PC-9 (cell line): ENCODE measurements around the gene ANAPC1. TPM values are rescaled to one million over a fixed set of nuclear protein-coding genes. Genes with fewer than 3 reads are reported as not detected.

Experiments used
- BruUV-seq: library from RNA; stranded (reverse); fragments of 400-500 nt; replicated peaks from 2 replicates; lab custom pipeline; 2021; lab: Mats Ljungman, UMichigan
- CTCF ChIA-PET: fragments of 300-600 bp; sonication (Branson Sonifier 250); formaldehyde crosslinking; loops from one replicate; lab custom pipeline; 2022; ENCODE audit warnings: antibody characterized with exemption; lab: Charles Lee
- POLR2A ChIA-PET: fragments of 300-600 bp; sonication (Branson Sonifier 250); formaldehyde crosslinking; loops from one replicate; lab custom pipeline; 2022; ENCODE audit warnings: antibody characterized with exemption; ENCODE audit not compliant: unreplicated experiment; lab: Charles Lee
- DNase-seq, 2 experiments: peaks; one replicate each; pipeline versions ENCODE4 v3.0.0 to v3.0.0-alpha.2; 2015 to 2022; ENCODE audit warnings: mixed read lengths in 1 of 2
- H2AFZ ChIP-seq: fragments of 200-600 bp; sonication (generic); 2 replicates; pipeline ENCODE4 v1.8.1; 2017; ENCODE audit warnings: antibody characterized with exemption
- H3F3A ChIP-seq: fragments of 200-600 bp; sonication (generic); 2 replicates; pipeline ENCODE4 v1.8.1; 2017; ENCODE audit warnings: antibody characterized with exemption, mild to moderate bottlenecking, low read depth; ENCODE audit not compliant: insufficient read depth
- H3K27ac ChIP-seq: fragments of 200-600 bp; sonication (generic); 2 replicates; pipeline ENCODE4 v1.6.1; 2016; ENCODE audit warnings: mixed run types
- H3K27me3 ChIP-seq: fragments of 200-600 bp; sonication (generic); 2 replicates; pipeline ENCODE4 v1.6.1; 2016; ENCODE audit warnings: low read depth, mixed run types; ENCODE audit not compliant: insufficient read depth
- H3K36me3 ChIP-seq: fragments of 200-600 bp; sonication (generic); 2 replicates; pipeline ENCODE4 v1.6.1; 2016; ENCODE audit warnings: low read depth, mixed run types
- H3K4me1 ChIP-seq: fragments of 200-600 bp; sonication (generic); replicated peaks from 2 replicates; pipeline ENCODE4 v1.6.1; 2016; ENCODE audit warnings: mixed run types; ENCODE audit not compliant: insufficient read depth
- H3K4me2 ChIP-seq: fragments of 200-600 bp; sonication (generic); 2 replicates; pipeline ENCODE4 v1.6.1; 2017; ENCODE audit warnings: mixed run types
- H3K4me3 ChIP-seq: fragments of 200-600 bp; sonication (generic); 2 replicates; pipeline ENCODE4 v1.6.1; 2016; ENCODE audit warnings: mixed run types
- H3K79me2 ChIP-seq: fragments of 200-600 bp; sonication (generic); 2 replicates; pipeline ENCODE4 v1.6.1; 2017; ENCODE audit warnings: low read depth, mixed run types
- H3K9me2 ChIP-seq: fragments of 200-600 bp; sonication (generic); 2 replicates; pipeline ENCODE4 v1.8.1; 2017; ENCODE audit warnings: mild to moderate bottlenecking; ENCODE audit not compliant: insufficient read depth
- H3K9me3 ChIP-seq: fragments of 200-600 bp; sonication (generic); 2 replicates; pipeline ENCODE4 v1.8.1; 2016; ENCODE audit warnings: low read depth; ENCODE audit not compliant: insufficient read depth
- H4K20me1 ChIP-seq: fragments of 200-600 bp; sonication (generic); 2 replicates; pipeline ENCODE4 v1.8.1; 2017; ENCODE audit not compliant: insufficient read depth
- CTCF ChIP-seq: fragments of 200-600 bp; sonication (generic); conservative IDR thresholded peaks from 2 replicates; pipeline ENCODE4 v1.6.1; 2017; ENCODE audit warnings: mixed run types, antibody characterized with exemption, mild to moderate bottlenecking, moderate library complexity
- EZH2 ChIP-seq: fragments of 200-600 bp; sonication (generic); IDR thresholded peaks from 2 replicates; pipeline ENCODE4 v1.8.0; 2017; ENCODE audit warnings: antibody characterized with exemption, low read depth
- intact Hi-C: fragments of 100-400 bp; cut with micrococcal nuclease; formaldehyde crosslinking; loops from one replicate; pipeline ENCODE4 v1.10.0; 2022; ENCODE audit not compliant: unreplicated experiment
- total RNA-seq: library from RNA; stranded (reverse); gene quantifications from 2 replicates; pipeline ENCODE4 v1.2.3, GENCODE V29; 2021

ANAPC1 gene
- total RNA-seq, 1 experiment from 2014 or later, result 59.6 TPM

GRCh38 chr2:111919365-111919764 lies 35.4 kb upstream of the ANAPC1 start:
- no peaks in the 10 kb centered on the region for H3K79me2 ChIP-seq
- no peaks in the 10 kb centered on the region for H3K9me3 ChIP-seq
- H3K27me3 ChIP-seq, result no peaks in the 10 kb centered on the region
- H3F3A ChIP-seq, result 0 out of 2 replicates have a peak, but pooled peaks cover 5% of the 10 kb centered on the region
- no peak overlapping the region for H3K4me3 ChIP-seq
- DNase-seq, result no peak
- TF ChIP-seq CTCF (0 out of 2 replicates have a peak, but pooled peaks have one; percentile 19), EZH2 (no peak)
- no peaks in the 10 kb centered on the region for H3K9me2 ChIP-seq
- H2AFZ ChIP-seq, result no peak overlapping the region
- intact Hi-C loops, result no loop called here
- H4K20me1 ChIP-seq, result no peaks in the 10 kb centered on the region
- BruUV-seq, result no TSS peak
- ChIA-PET POLR2A (interaction anchor here (0.6 kb wide), 1 partner anchor 27 kb away, joined by 3 read pairs; no protein-coding TSS in a partner anchor), CTCF (interaction anchor here (0.6 kb wide), 1 partner anchor 49 kb away, joined by 3 read pairs; no protein-coding TSS in a partner anchor)
- peaks cover 35% of the 10 kb centered on the region for H3K4me1 ChIP-seq
- peak overlapping the region; percentile 54 for H3K4me2 ChIP-seq
- H3K36me3 ChIP-seq, result no peaks in the 10 kb centered on the region
- peak overlapping the region; percentile 59 for H3K27ac ChIP-seq

GRCh38 chr2:111918383-111918806 lies 34.4 kb upstream of the ANAPC1 start:
- Histone ChIP-seq H3K9me3 (no peaks in the 10 kb centered on the region), H2AFZ (no peak overlapping the region), H3K27ac (no peak overlapping the region), H3K4me2 (no peak overlapping the region), H3K4me1 (peaks cover 31% of the 10 kb centered on the region), H3K79me2 (no peaks in the 10 kb centered on the region), H3K4me3 (no peak overlapping the region), H4K20me1 (no peaks in the 10 kb centered on the region), H3K36me3 (no peaks in the 10 kb centered on the region), H3K27me3 (no peaks in the 10 kb centered on the region), H3K9me2 (no peaks in the 10 kb centered on the region), H3F3A (0 out of 2 replicates have a peak, but pooled peaks cover 5% of the 10 kb centered on the region)
- no peak for DNase-seq
- ChIA-PET CTCF (interaction anchor here (0.6 to 0.7 kb wide), 2 partner anchors 31 to 219 kb away, joined by 4 to 5 read pairs; no protein-coding TSS in a partner anchor), POLR2A (interaction anchor here (0.6 kb wide), 1 partner anchor 10 kb away, joined by 9 read pairs; no protein-coding TSS in a partner anchor)
- no TSS peak for BruUV-seq
- intact Hi-C loops, result no loop called here
- no peak for TF ChIP-seq EZH2
- TF ChIP-seq CTCF, result no peak

GRCh38 chr2:111917106-111917505 lies 33.1 kb upstream of the ANAPC1 start:
- POLR2A ChIA-PET, result no interaction called here
- no peaks in the 10 kb centered on the region for H3K9me3 ChIP-seq
- CTCF ChIA-PET, result no interaction called here
- H3K36me3 ChIP-seq, result no peaks in the 10 kb centered on the region
- H3K9me2 ChIP-seq, result no peaks in the 10 kb centered on the region
- DNase-seq, result no peak
- no peaks in the 10 kb centered on the region for H3K27me3 ChIP-seq
- intact Hi-C loops, result no loop called here
- H3K4me1 ChIP-seq, result peaks cover 31% of the 10 kb centered on the region
- TF ChIP-seq CTCF (no peak), EZH2 (no peak)
- no TSS peak for BruUV-seq
- peaks cover 5% of the 10 kb centered on the region; the same call in 1 of the 2 replicates for H3F3A ChIP-seq
- H3K79me2 ChIP-seq, result no peaks in the 10 kb centered on the region
- no peak overlapping the region for H3K4me3 ChIP-seq
- H2AFZ ChIP-seq, result no peak overlapping the region
- H3K27ac ChIP-seq, result no peak overlapping the region
- H4K20me1 ChIP-seq, result no peaks in the 10 kb centered on the region
- H3K4me2 ChIP-seq, result no peak overlapping the region
